Stimulated activated CD4-positive, alpha-beta T cell treated with anti-CD3 and anti-CD28 coated beads, Interleukin-2, amount 100 ng/mL, for 48 hours (primary cell): Measurements from ENCODE around the gene ATP8B3.
A peak's percentile ranks its signal among the peaks of the same experiment; 100 is the strongest.

Experiments used
- DNase-seq, 2 donors: peaks; one replicate each; pipeline ENCODE4 v3.0.0-alpha.2; 2020

The ATP8B3 gene

GRCh38 chr19:1754636-1755466 lies 57.2 kb downstream of the ATP8B3 start:
- DNase-seq = no peak

GRCh38 chr19:1754018-1754635 lies 57.9 kb downstream of the ATP8B3 start:
- DNase-seq = no peak

GRCh38 chr19:1752757-1753728 lies 59.0 kb downstream of the ATP8B3 start, which contains the start of gene ONECUT3:
TSS of gene ONECUT3 (plus strand) at chr19:1753506. CDS start at chr19:1753663, 157 bp downstream.
- DNase-seq = no peak

GRCh38 chr19:1752009-1752756 lies 59.9 kb downstream of the ATP8B3 start:
- no peak for DNase-seq

GRCh38 chr19:1751367-1752008 lies 60.6 kb downstream of the ATP8B3 start:
- DNase-seq = no peak

- DNase-seq = no peak
Observed at GRCh38 chr19:1750343-1751021, 61.6 kb downstream of the ATP8B3 start.

- no peak for DNase-seq
Observed at GRCh38 chr19:1749373-1750342, 62.4 kb downstream of the ATP8B3 start.

GRCh38 chr19:1748873-1749341 lies 63.2 kb downstream of the ATP8B3 start:
- no peak for DNase-seq

- no peak for DNase-seq
Observed at GRCh38 chr19:1748115-1748872, 63.8 kb downstream of the ATP8B3 start.

GRCh38 chr19:1747285-1748114 lies 64.6 kb downstream of the ATP8B3 start:
- DNase-seq = peak in 1 of 2 donors; percentile 41

GRCh38 chr19:1746401-1747284 lies 65.4 kb downstream of the ATP8B3 start:
- no peak for DNase-seq

GRCh38 chr19:1745589-1746031 lies 66.5 kb downstream of the ATP8B3 start:
- no peak for DNase-seq

- no peak for DNase-seq
Observed at GRCh38 chr19:1744822-1745563, 67.1 kb downstream of the ATP8B3 start.

- DNase-seq = no peak
Observed at GRCh38 chr19:1744133-1744665, 67.9 kb downstream of the ATP8B3 start.

GRCh38 chr19:1742989-1743696 lies 68.9 kb downstream of the ATP8B3 start:
- no peak for DNase-seq
